HCT116 (cell line): ENCODE measurements around the gene TCEA3. TPM values are rescaled to one million over a fixed set of nuclear protein-coding genes. Genes with fewer than 3 reads are reported as not detected.

Experiments used
- ATAC-seq: fragments of 200-7000 bp; cut with Tn5 transposase; 2 replicates; pipeline ENCODE4 v1.9.1; 2020; ENCODE audit warnings: mild to moderate bottlenecking, moderate library complexity
- Bru-seq: library from RNA; stranded (reverse); fragments of 400-500 nt; gene quantifications from one replicate; lab custom pipeline; 2021; lab: Mats Ljungman, UMichigan
- BruChase-seq, 2 experiments: library from RNA; stranded (reverse); fragments of 400-500 nt; gene quantifications; one replicate each; lab custom pipeline; 2021; lab: Mats Ljungman, UMichigan
- BruUV-seq: library from RNA; stranded (reverse); fragments of 400-500 nt; replicated peaks from 2 replicates; lab custom pipeline; 2021; lab: Mats Ljungman, UMichigan
- CTCF ChIA-PET: fragments of 300-600 bp; sonication (Branson Sonifier 250); formaldehyde crosslinking; loops from one replicate; lab custom pipeline; 2021; ENCODE audit warnings: antibody characterized with exemption; lab: Charles Lee
- POLR2A ChIA-PET: fragments of 300-600, 350-600 bp; sonication (Branson Sonifier 250); formaldehyde crosslinking; loops from one replicate; lab custom pipeline; 2021; ENCODE audit warnings: antibody characterized with exemption; lab: Charles Lee
- RAD21 ChIA-PET, 2 experiments: fragments of 300-600 bp; sonication (Branson Sonifier 250); formaldehyde crosslinking; loops; one replicate each; lab custom pipeline; 2023; ENCODE audit warnings: low total read pairs in 2 of 2; ENCODE audit not compliant: uncharacterized antibody in 2 of 2, unreplicated experiment in 2 of 2, low non-redundant PET in 1 of 2; lab: Charles Lee
- DNase-seq: peaks from one replicate; pipeline ENCODE4 v3.0.0-alpha.2; 2010; ENCODE audit warnings: low read depth, low spot score
- H2AFZ ChIP-seq: fragments of 200-600 bp; shearing (Covaris generic), sonication (generic); 2 replicates; pipeline ENCODE4 v1.6.1; 2017; ENCODE audit warnings: low read depth, mixed run types, mixed read lengths, antibody characterized with exemption, low read length; ENCODE audit not compliant: poor library complexity, severe bottlenecking
- H3K27ac ChIP-seq: 2 replicates; pipeline ENCODE4 v1.5.1; 2012; ENCODE audit warnings: low read depth, low read length
- H3K27me3 ChIP-seq: fragments of 200-600 bp; sonication (generic); 2 replicates; pipeline ENCODE4 v1.6.1; 2016; ENCODE audit warnings: mixed run types, low read length, mixed read lengths; ENCODE audit not compliant: insufficient read depth
- H3K36me3 ChIP-seq, 2 experiments: fragments of 200-500 bp in 1 of 2; fragments of 200-600 bp in 1 of 2; sonication (Bioruptor generic) in 1 of 2; sonication (generic) in 1 of 2; 2 replicates each; pipeline versions ENCODE4 v1.5.1 to v1.6.1; 2014 to 2016; ENCODE audit warnings: low read length in 2 of 2, inconsistent platforms in 1 of 2, mixed read lengths in 1 of 2, mixed run types in 1 of 2; ENCODE audit not compliant: insufficient read depth in 2 of 2, control insufficient read depth in 1 of 2
- H3K4me1 ChIP-seq, 2 experiments: fragments of 200-600 bp in 1 of 2; sonication (generic) in 1 of 2; 2 replicates each; pipeline versions ENCODE4 v1.5.1 to v1.6.1; 2012 to 2017; ENCODE audit warnings: low read length in 2 of 2, inconsistent platforms in 1 of 2, mild to moderate bottlenecking in 1 of 2, mixed read lengths in 1 of 2, mixed run types in 1 of 2, moderate library complexity in 1 of 2; ENCODE audit not compliant: insufficient read depth in 2 of 2, control insufficient read depth in 1 of 2
- H3K4me2 ChIP-seq: fragments of 200-600 bp; sonication (generic); 2 replicates; pipeline ENCODE4 v1.6.1; 2017; ENCODE audit warnings: mixed run types, low read length, mixed read lengths
- H3K4me3 ChIP-seq, 2 experiments: fragments of 200-600 bp in 1 of 2; sonication (generic) in 1 of 2; replicated peaks in 1 of 2; 2 replicates each; pipeline ENCODE4 v1.5.1; 2011 to 2016; ENCODE audit warnings: low read length in 2 of 2, control low read depth in 1 of 2, low read depth in 1 of 2, mild to moderate bottlenecking in 1 of 2, mixed read lengths in 1 of 2, mixed run types in 1 of 2
- H3K79me2 ChIP-seq: fragments of 200-600 bp; sonication (generic); 2 replicates; pipeline ENCODE4 v1.6.1; 2017; ENCODE audit warnings: mild to moderate bottlenecking, mixed run types, low read length, moderate library complexity, mixed read lengths; ENCODE audit not compliant: insufficient read depth
- H3K9ac ChIP-seq: fragments of 200-600 bp; sonication (generic); 2 replicates; pipeline ENCODE4 v1.6.1; 2016; ENCODE audit warnings: low read length, mixed read lengths
- H3K9me2 ChIP-seq: fragments of 200-600 bp; sonication (generic), shearing (Covaris generic); 2 replicates; pipeline ENCODE4 v1.6.1; 2017; ENCODE audit warnings: mixed run types, mild to moderate bottlenecking, moderate library complexity; ENCODE audit not compliant: insufficient read depth
- H3K9me3 ChIP-seq, 2 experiments: fragments of 200-500 bp in 1 of 2; fragments of 200-600 bp in 1 of 2; sonication (Bioruptor generic) in 1 of 2; sonication (generic) in 1 of 2; 2 replicates each; pipeline ENCODE4 v1.6.1; 2014 to 2017; ENCODE audit warnings: low read length in 2 of 2, mixed read lengths in 2 of 2, inconsistent platforms in 1 of 2, low read depth in 1 of 2, mild to moderate bottlenecking in 1 of 2, mixed run types in 1 of 2, moderate library complexity in 1 of 2; ENCODE audit not compliant: control insufficient read depth in 1 of 2, insufficient read depth in 1 of 2
- H4K20me1 ChIP-seq: fragments of 200-600 bp; sonication (generic), shearing (Covaris generic); 2 replicates; pipeline ENCODE4 v1.6.1; 2017; ENCODE audit warnings: mixed run types, mild to moderate bottlenecking, moderate library complexity; ENCODE audit not compliant: insufficient read depth
- CBX3 ChIP-seq: IDR thresholded peaks from 2 replicates; pipeline ENCODE4 v1.6.1; 2012; ENCODE audit warnings: low read depth
- EGR1 ChIP-seq: IDR thresholded peaks from 2 replicates; pipeline ENCODE4 v1.6.1; 2012; ENCODE audit warnings: low read depth
- ELF1 ChIP-seq: IDR thresholded peaks from 2 replicates; pipeline ENCODE4 v1.6.1; 2012; ENCODE audit warnings: low read depth, borderline replicate concordance
- POLR2A ChIP-seq: IDR thresholded peaks from 2 replicates; pipeline ENCODE4 v1.7.0; 2011; ENCODE audit warnings: borderline replicate concordance; ENCODE audit not compliant: insufficient read depth, insufficient read length; ENCODE audit errors: extremely low read depth
- SIN3A ChIP-seq: IDR thresholded peaks from 2 replicates; pipeline ENCODE4 v1.6.1; 2012; ENCODE audit warnings: low read depth
- SRF ChIP-seq: IDR thresholded peaks from 2 replicates; pipeline ENCODE4 v1.6.1; 2012; ENCODE audit warnings: low read depth
- YY1 ChIP-seq: IDR thresholded peaks from 2 replicates; pipeline ENCODE4 v1.6.1; 2011; ENCODE audit warnings: low read length, low read depth, moderate library complexity, mild to moderate bottlenecking; ENCODE audit not compliant: insufficient replicate concordance; ENCODE audit errors: extremely low read depth
- ZNF274 ChIP-seq: fragments of 200-500 bp; sonication (Bioruptor generic); IDR thresholded peaks from 2 replicates; pipeline ENCODE4 v1.6.1; 2014; ENCODE audit warnings: mild to moderate bottlenecking, low read depth, low read length, inconsistent platforms
- intact Hi-C: fragments of 100-400 bp; cut with micrococcal nuclease; formaldehyde crosslinking; loops from 2 replicates; pipeline ENCODE4 v1.10.0; 2022
- long read RNA-seq: library from polyadenylated mRNA; unstranded; transcript quantifications from one replicate; pipeline ENCODE4 v2.0.0, GENCODE V29; 2021; ENCODE audit not compliant: unreplicated experiment
- polyA plus RNA-seq: library from polyadenylated mRNA; unstranded; fragments of >200 nt; gene quantifications from 2 replicates; pipeline ENCODE4 v1.2.1, GENCODE V29; 2012; ENCODE audit warnings: missing spikeins
- total RNA-seq: library from RNA; stranded (reverse); gene quantifications from one replicate; pipeline ENCODE4 v1.2.1, GENCODE V29; 2021; ENCODE audit not compliant: unreplicated experiment
- TF ChIP-seq, protein P1 (sequence below): IDR thresholded peaks from 2 replicates; pipeline ENCODE4 v1.6.1; 2012; ENCODE audit warnings: low read depth
- TF ChIP-seq, protein P2 (sequence below), 3 experiments: fragments of 200-600 bp in 1 of 3; sonication (generic) in 1 of 3; IDR thresholded peaks in 2 of 3; conservative IDR thresholded peaks in 1 of 3; 2 replicates each; pipeline ENCODE4 v1.5.1; 2012 to 2017; ENCODE audit warnings: low read depth in 2 of 3, low read length in 2 of 3, antibody characterized with exemption in 1 of 3, borderline replicate concordance in 1 of 3, control low read depth in 1 of 3, mild to moderate bottlenecking in 1 of 3, mixed read lengths in 1 of 3, mixed run types in 1 of 3, moderate library complexity in 1 of 3; ENCODE audit not compliant: insufficient read depth in 1 of 3

The TCEA3 gene
- 3.7 TPM for total RNA-seq
- 4.4 and 4.6 TPM in 2 replicates for polyA plus RNA-seq
- Bru-seq, nascent RNA = percentile 32 among the genes with signal in this experiment
- BruChase-seq, experiment 1, labeled RNA remaining after a 6-hour chase = percentile 40 among the genes with signal in this experiment
- BruChase-seq, experiment 2, labeled RNA remaining after a 2-hour chase = percentile 43 among the genes with signal in this experiment
- long read RNA-seq, partial matches to known transcripts = 0 of 5 reads
- long read RNA-seq, other reads (novel, unspliced or antisense) = 2 of 5 reads

GRCh38 chr1:23424293-23425192 lies at the start of gene TCEA3:
Gene TCEA3 (minus strand): TSS chr1:23424748. CDS start chr1:23424633, 115 bp downstream.
- ChIA-PET CTCF (interaction anchor here (1.1 kb wide), 1 partner anchor 21 kb away, joined by 5 read pairs; no protein-coding TSS in a partner anchor), POLR2A (no interaction called here), RAD21 (no interaction called here)
- no peak for DNase-seq
- peak; percentile 67 for ATAC-seq
- no peak within 1 kb of the TSS; the same call in 1 of the 2 replicates for H3K27ac ChIP-seq
- peak within 1 kb of the TSS; percentile 56 for H3K9ac ChIP-seq
- BruUV-seq = no TSS peak
- intact Hi-C loops = no loop called here
- H3K9me3 ChIP-seq = no peaks in the 10 kb centered on the region
- H3K36me3 ChIP-seq = no peaks in the 10 kb centered on the region
- peak within 1 kb of the TSS; percentile 72 for H3K4me2 ChIP-seq
- no peaks in the 10 kb centered on the region for H3K79me2 ChIP-seq
- 0 out of 2 replicates have a peak, but pooled peaks have one; percentile 21 for TF ChIP-seq EGR1
- no peak for TF ChIP-seq CBX3
- TF ChIP-seq SIN3A = no peak
- peak within 1 kb of the TSS; percentile 34 to 47 for H3K4me3 ChIP-seq
- H2AFZ ChIP-seq = no peak within 1 kb of the TSS
- no peaks in the 10 kb centered on the region for H3K9me2 ChIP-seq
- H4K20me1 ChIP-seq = no peaks in the 10 kb centered on the region
- H3K4me1 ChIP-seq = peaks cover 0 to 13% of the 10 kb centered on the region in 2 experiments; a peak in 1 of 4 replicates
- H3K27me3 ChIP-seq = no peaks in the 10 kb centered on the region

- Histone ChIP-seq H3K27ac (no peak overlapping the region), H2AFZ (no peak overlapping the region), H3K27me3 (no peaks in the 10 kb centered on the region), H3K4me3 (no peak overlapping the region), H3K9ac (no peak overlapping the region), H3K9me2 (no peaks in the 10 kb centered on the region), H4K20me1 (no peaks in the 10 kb centered on the region), H3K36me3 (no peaks in the 10 kb centered on the region), H3K9me3 (no peaks in the 10 kb centered on the region), H3K4me1 (peaks cover 9 to 22% of the 10 kb centered on the region in 2 experiments), H3K79me2 (no peaks in the 10 kb centered on the region), H3K4me2 (no peak overlapping the region)
- DNase-seq = no peak
- no TSS peak for BruUV-seq
- ATAC-seq = no peak
- POLR2A ChIA-PET = no interaction called here
- RAD21 ChIA-PET = no interaction called here
- intact Hi-C loops = no loop called here
- CTCF ChIA-PET = no interaction called here
- TF ChIP-seq POLR2A (no peak), YY1 (no peak), ELF1 (no peak), SRF (no peak), ZNF274 (no peak), CBX3 (no peak)
- TF ChIP-seq, protein P1, sequence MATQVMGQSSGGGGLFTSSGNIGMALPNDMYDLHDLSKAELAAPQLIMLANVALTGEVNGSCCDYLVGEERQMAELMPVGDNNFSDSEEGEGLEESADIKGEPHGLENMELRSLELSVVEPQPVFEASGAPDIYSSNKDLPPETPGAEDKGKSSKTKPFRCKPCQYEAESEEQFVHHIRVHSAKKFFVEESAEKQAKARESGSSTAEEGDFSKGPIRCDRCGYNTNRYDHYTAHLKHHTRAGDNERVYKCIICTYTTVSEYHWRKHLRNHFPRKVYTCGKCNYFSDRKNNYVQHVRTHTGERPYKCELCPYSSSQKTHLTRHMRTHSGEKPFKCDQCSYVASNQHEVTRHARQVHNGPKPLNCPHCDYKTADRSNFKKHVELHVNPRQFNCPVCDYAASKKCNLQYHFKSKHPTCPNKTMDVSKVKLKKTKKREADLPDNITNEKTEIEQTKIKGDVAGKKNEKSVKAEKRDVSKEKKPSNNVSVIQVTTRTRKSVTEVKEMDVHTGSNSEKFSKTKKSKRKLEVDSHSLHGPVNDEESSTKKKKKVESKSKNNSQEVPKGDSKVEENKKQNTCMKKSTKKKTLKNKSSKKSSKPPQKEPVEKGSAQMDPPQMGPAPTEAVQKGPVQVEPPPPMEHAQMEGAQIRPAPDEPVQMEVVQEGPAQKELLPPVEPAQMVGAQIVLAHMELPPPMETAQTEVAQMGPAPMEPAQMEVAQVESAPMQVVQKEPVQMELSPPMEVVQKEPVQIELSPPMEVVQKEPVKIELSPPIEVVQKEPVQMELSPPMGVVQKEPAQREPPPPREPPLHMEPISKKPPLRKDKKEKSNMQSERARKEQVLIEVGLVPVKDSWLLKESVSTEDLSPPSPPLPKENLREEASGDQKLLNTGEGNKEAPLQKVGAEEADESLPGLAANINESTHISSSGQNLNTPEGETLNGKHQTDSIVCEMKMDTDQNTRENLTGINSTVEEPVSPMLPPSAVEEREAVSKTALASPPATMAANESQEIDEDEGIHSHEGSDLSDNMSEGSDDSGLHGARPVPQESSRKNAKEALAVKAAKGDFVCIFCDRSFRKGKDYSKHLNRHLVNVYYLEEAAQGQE = no peak
- TF ChIP-seq, protein P2, sequence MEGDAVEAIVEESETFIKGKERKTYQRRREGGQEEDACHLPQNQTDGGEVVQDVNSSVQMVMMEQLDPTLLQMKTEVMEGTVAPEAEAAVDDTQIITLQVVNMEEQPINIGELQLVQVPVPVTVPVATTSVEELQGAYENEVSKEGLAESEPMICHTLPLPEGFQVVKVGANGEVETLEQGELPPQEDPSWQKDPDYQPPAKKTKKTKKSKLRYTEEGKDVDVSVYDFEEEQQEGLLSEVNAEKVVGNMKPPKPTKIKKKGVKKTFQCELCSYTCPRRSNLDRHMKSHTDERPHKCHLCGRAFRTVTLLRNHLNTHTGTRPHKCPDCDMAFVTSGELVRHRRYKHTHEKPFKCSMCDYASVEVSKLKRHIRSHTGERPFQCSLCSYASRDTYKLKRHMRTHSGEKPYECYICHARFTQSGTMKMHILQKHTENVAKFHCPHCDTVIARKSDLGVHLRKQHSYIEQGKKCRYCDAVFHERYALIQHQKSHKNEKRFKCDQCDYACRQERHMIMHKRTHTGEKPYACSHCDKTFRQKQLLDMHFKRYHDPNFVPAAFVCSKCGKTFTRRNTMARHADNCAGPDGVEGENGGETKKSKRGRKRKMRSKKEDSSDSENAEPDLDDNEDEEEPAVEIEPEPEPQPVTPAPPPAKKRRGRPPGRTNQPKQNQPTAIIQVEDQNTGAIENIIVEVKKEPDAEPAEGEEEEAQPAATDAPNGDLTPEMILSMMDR (IDR thresholded peaks at IDR 0.05 in 2 of 3, conservative IDR thresholded peaks at IDR 0.05 in 1 of 3; ENCODE audit: borderline replicate concordance in 1 of 3, insufficient read depth in 1 of 3, low read depth in 2 of 3, low read length in 2 of 3) = no peak
Measured at GRCh38 chr1:23473037-23473800, 48.7 kb upstream of the TCEA3 start.
